ENCODE measurements around the gene GRB2. TPM values are rescaled to one million over a fixed set of nuclear protein-coding genes. Genes with fewer than 3 reads are reported as not detected.

The GRB2 gene
- total RNA-seq, 1 donor from 2014 or later, result 59.1 TPM

DNA sequence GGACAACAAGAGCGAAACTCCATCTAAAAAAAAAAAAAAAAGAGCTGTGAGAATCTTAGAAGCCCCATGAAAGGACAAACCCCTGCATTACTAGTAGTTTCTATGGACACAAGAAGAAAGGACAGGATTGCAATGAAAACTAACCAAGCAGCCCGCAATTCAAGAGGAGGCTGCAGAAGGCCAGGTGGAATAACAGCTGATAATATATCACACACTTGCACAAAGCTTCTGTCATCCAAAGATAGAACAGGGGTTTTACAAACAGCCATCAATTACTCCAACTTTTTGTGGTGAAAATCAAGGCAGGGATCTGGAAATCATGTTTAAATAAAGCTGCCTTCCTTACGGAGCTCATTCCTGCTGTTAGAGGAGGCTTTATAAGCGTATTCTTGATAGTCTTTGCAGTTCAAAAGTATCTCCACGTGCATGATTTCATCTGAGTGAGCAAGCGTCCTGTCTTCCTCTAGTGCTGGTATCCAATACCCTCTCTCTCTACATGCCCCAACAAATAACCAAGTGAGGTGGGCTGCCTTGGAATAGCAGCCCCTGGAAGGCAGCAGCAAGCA is 27.8 kb upstream of the GRB2 start:
- Mint-ChIP-seq H3K36me3 (ENCODE audit: unreplicated experiment) (no peaks in the 10 kb centered on the region), H3K4me3 (ENCODE audit: unreplicated experiment) (no peak overlapping the region), H3K4me1 (ENCODE audit: unreplicated experiment) (peaks cover 34% of the 10 kb centered on the region), H3K9me3 (ENCODE audit: unreplicated experiment) (no peaks in the 10 kb centered on the region), H3K27me3 (ENCODE audit: unreplicated experiment) (no peaks in the 10 kb centered on the region), H3K27ac (ENCODE audit: unreplicated experiment) (no peak overlapping the region)
- DNase-seq (ENCODE audit: extremely low spot score, unreplicated experiment), result no peak
- TF ChIP-seq, protein P1, sequence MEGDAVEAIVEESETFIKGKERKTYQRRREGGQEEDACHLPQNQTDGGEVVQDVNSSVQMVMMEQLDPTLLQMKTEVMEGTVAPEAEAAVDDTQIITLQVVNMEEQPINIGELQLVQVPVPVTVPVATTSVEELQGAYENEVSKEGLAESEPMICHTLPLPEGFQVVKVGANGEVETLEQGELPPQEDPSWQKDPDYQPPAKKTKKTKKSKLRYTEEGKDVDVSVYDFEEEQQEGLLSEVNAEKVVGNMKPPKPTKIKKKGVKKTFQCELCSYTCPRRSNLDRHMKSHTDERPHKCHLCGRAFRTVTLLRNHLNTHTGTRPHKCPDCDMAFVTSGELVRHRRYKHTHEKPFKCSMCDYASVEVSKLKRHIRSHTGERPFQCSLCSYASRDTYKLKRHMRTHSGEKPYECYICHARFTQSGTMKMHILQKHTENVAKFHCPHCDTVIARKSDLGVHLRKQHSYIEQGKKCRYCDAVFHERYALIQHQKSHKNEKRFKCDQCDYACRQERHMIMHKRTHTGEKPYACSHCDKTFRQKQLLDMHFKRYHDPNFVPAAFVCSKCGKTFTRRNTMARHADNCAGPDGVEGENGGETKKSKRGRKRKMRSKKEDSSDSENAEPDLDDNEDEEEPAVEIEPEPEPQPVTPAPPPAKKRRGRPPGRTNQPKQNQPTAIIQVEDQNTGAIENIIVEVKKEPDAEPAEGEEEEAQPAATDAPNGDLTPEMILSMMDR (IDR thresholded peaks at IDR 0.05), result no peak

GRCh38 chr17:75430159-75430974 is 24.9 kb upstream of the GRB2 start:
- DNase-seq (ENCODE audit: extremely low spot score, unreplicated experiment), result peak; percentile 85
- Mint-ChIP-seq H3K4me3 (ENCODE audit: unreplicated experiment) (peak overlapping the region; percentile 59), H3K36me3 (ENCODE audit: unreplicated experiment) (no peaks in the 10 kb centered on the region), H3K27me3 (ENCODE audit: unreplicated experiment) (no peaks in the 10 kb centered on the region), H3K27ac (ENCODE audit: unreplicated experiment) (peak overlapping the region; percentile 93), H3K9me3 (ENCODE audit: unreplicated experiment) (no peaks in the 10 kb centered on the region), H3K4me1 (ENCODE audit: unreplicated experiment) (peaks cover 41% of the 10 kb centered on the region)
- TF ChIP-seq, protein P1 (IDR thresholded peaks at IDR 0.05), result peak; percentile 47

DNA sequence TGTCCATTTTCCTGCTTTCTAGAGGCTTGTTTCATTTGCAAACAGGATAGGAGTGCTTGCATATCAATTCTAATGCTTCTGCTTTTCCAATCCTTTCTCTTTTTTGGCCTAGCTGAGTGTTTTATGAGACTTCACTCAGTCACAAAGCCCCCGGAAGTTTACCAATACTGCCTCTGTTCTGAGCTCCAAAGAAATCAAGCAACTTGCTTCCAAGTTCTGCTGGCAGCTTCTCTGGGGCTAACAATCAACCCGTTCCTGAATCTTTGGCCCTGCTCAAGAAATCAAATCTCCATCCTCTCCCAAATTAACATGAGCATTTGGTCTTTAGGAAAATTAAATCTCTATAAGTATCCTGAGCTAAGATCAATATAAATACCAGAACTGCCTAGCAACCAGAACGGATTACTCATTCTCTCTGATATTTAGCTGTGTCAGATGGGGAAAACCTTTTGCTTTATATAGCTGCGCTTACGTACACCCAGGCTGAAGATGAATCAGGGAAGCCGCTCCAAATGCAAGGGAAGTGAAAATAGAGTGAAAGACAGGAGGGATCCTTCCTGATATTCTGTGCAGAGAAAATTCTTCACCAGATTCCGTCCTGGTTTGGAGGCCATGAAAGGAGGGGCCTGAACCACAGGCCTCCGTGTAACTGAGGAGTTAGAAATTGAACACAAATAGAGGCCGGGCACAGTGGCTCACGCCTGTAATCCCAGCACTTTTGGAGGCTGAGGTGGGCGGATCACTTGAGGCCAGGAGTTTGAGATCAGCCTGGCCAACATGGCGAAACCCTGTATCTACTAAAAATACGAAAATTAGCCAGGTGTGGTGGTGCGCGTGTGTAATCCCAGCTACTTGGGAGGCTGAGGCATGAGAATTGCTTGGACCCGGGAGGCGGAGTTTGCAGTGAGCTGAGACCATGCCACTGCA is 23.3 kb upstream of the GRB2 start:
- H3K27me3 Mint-ChIP-seq (ENCODE audit: unreplicated experiment), result no peaks in the 10 kb centered on the region
- TF ChIP-seq, protein P1 (IDR thresholded peaks at IDR 0.05), result no peak
- no peak overlapping the region for H3K4me3 Mint-ChIP-seq (ENCODE audit: unreplicated experiment)
- H3K4me1 Mint-ChIP-seq (ENCODE audit: unreplicated experiment), result peaks cover 37% of the 10 kb centered on the region
- H3K36me3 Mint-ChIP-seq (ENCODE audit: unreplicated experiment), result no peaks in the 10 kb centered on the region
- no peaks in the 10 kb centered on the region for H3K9me3 Mint-ChIP-seq (ENCODE audit: unreplicated experiment)
- DNase-seq (ENCODE audit: extremely low spot score, unreplicated experiment), result no peak
- H3K27ac Mint-ChIP-seq (ENCODE audit: unreplicated experiment), result peak overlapping the region; percentile 93

DNA sequence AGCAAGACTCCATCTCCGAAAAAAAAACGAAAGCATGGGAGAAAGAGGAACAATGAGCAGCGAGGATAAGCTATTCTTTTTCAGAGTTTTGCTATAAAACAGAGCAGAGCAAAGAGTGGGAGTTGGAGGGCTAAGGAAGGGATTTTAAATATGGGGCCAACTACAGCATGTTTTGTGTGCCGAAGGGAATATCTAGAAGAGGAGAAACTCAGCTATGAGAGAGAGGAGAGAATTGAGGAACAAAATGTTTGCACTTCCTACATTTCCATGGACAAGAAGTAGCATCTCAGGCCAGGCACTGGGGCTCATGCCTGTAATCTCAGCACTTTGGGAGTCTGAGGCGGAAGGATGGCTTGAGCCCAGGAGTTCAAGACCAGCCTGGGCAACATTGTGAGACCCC is 13.1 kb upstream of the GRB2 start:
- Mint-ChIP-seq H3K27me3 (ENCODE audit: unreplicated experiment) (peaks cover 33% of the 10 kb centered on the region), H3K4me3 (ENCODE audit: unreplicated experiment) (no peak overlapping the region), H3K27ac (ENCODE audit: unreplicated experiment) (no peak overlapping the region)

More for the DNA sequence above, 13.1 kb upstream of the GRB2 start:
- TF ChIP-seq, protein P1 (IDR thresholded peaks at IDR 0.05), result no peak
- no peak for DNase-seq (ENCODE audit: extremely low spot score, unreplicated experiment)
- H3K36me3 Mint-ChIP-seq (ENCODE audit: unreplicated experiment), result no peaks in the 10 kb centered on the region
- H3K9me3 Mint-ChIP-seq (ENCODE audit: unreplicated experiment), result no peaks in the 10 kb centered on the region
- no peaks in the 10 kb centered on the region for H3K4me1 Mint-ChIP-seq (ENCODE audit: unreplicated experiment)

Data from osteocyte (in vitro differentiated cells).